ENCODE measurements around the gene ATRAID. TPM values are rescaled to one million over a fixed set of nuclear protein-coding genes. Genes with fewer than 3 reads are reported as not detected.
A peak's percentile ranks its signal among the peaks of the same experiment; 100 is the strongest.

Gene ATRAID
- total RNA-seq, 4 donors from 2014 or later, result 107 to 121 (median 114) TPM

DNA sequence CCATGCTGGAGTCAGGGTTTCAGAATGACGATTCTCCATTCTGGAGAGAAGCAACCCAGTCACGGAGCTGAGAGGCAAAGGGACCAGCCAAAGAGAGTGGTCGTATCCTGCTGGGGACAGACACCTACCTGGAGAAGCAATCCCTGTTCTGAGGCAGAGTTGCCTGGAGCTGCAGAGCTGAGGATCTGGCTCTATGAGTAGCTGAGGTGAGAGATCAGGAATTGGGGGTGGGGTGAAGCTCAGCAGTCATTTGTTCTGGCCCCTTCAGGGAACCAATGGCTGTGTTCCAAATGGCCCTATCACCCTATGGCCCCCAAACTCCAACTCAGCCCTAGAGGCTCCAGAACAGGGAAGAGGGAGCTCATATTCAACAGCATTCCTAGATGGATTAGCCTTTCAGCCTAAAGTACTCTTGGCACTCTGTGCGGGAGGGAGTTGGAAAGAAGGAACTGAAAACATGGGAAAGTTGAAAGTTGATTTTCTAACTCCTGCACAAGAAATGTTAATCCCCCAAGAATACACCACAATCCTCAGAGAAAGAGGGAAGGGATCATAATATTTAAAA is 3.3 kb upstream of the ATRAID start:
- H3K4me3 ChIP-seq (ENCODE audit: low read depth, poor library complexity, severe bottlenecking), result no peak overlapping the region
- 88 to 97% methylated on average over 4 of the region's 4 CpGs for WGBS, 2 donors
- intact Hi-C loops (cut with DNase I; ENCODE audit: low total_unique reads), result no loop called here
- no peak for DNase-seq (ENCODE audit: low spot score in 2 of 2)
- no peak for TF ChIP-seq POLR2A (IDR thresholded peaks at IDR 0.05)
- TF ChIP-seq, protein P1, sequence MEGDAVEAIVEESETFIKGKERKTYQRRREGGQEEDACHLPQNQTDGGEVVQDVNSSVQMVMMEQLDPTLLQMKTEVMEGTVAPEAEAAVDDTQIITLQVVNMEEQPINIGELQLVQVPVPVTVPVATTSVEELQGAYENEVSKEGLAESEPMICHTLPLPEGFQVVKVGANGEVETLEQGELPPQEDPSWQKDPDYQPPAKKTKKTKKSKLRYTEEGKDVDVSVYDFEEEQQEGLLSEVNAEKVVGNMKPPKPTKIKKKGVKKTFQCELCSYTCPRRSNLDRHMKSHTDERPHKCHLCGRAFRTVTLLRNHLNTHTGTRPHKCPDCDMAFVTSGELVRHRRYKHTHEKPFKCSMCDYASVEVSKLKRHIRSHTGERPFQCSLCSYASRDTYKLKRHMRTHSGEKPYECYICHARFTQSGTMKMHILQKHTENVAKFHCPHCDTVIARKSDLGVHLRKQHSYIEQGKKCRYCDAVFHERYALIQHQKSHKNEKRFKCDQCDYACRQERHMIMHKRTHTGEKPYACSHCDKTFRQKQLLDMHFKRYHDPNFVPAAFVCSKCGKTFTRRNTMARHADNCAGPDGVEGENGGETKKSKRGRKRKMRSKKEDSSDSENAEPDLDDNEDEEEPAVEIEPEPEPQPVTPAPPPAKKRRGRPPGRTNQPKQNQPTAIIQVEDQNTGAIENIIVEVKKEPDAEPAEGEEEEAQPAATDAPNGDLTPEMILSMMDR (IDR thresholded peaks at IDR 0.05), result no peak

GRCh38 chr2:27209621-27210401 is 2.0 kb upstream of the ATRAID start:
- WGBS, 2 donors, result 73 to 84% methylated on average over 6 of the region's 6 CpGs
- no peak overlapping the region for H3K4me3 ChIP-seq (ENCODE audit: low read depth, poor library complexity, severe bottlenecking)
- no peak for DNase-seq (ENCODE audit: low spot score in 2 of 2)
- TF ChIP-seq, protein P1 (IDR thresholded peaks at IDR 0.05), result no peak
- TF ChIP-seq POLR2A (IDR thresholded peaks at IDR 0.05), result no peak
- intact Hi-C loops (cut with DNase I; ENCODE audit: low total_unique reads), result no loop called here

GRCh38 chr2:27211241-27211942 is 449 bp upstream of the ATRAID start:
- no peak for TF ChIP-seq POLR2A (IDR thresholded peaks at IDR 0.05)
- TF ChIP-seq, protein P1 (IDR thresholded peaks at IDR 0.05), result no peak
- WGBS, 2 donors, result 2 to 3% methylated on average over 35 to 43 of the region's 48 CpGs
- peak; percentile 25 to 89 for DNase-seq (ENCODE audit: low spot score in 2 of 2)
- intact Hi-C loops (cut with DNase I; ENCODE audit: low total_unique reads), result no loop called here
- peak overlapping the region; percentile 54 for H3K4me3 ChIP-seq (ENCODE audit: low read depth, poor library complexity, severe bottlenecking)

DNA sequence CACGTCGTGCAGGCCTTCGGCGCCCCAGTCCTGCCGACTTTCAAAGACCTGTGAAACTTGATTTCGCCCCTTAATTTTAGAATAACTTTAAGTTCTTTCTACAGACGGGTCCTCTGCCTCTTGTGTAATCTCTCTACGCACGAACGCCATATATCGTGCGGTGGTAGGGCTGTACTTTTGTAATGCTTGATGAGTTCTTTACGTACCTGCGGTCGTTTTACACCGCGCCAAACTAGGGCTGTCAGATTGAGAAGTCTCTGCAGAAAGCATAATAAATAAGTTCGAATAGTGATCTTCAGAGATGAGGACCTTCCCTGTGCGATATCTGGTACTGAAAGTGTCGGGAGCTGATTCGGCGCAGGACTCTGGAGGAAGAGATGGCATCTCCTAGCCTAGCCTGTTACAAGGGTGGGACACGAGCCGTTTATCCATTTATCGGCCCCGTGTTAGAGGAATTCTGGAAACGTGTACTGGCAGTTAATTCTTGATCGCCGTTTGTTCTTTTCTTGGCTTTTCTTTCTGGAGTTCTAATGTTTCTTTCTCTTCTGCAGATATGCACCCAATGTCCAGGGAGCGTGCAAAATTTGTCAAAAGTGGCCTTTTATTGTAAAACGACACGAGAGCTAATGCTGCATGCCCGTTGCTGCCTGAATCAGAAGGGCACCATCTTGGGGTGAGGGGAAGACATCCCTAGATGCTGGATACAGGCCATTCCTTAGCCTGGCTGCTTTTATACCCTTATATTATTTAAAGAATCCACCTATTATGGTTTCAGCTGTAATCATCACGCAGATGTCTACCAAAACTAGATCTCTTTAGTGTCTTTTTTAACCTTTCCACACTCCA is 1.0 kb downstream of the ATRAID start:
- intact Hi-C loops (cut with DNase I; ENCODE audit: low total_unique reads), result no loop called here
- DNase-seq (ENCODE audit: low spot score in 2 of 2), result no peak
- H3K4me3 ChIP-seq (ENCODE audit: low read depth, poor library complexity, severe bottlenecking), result peak overlapping the region; percentile 54
- 6% methylated on average over 34 of the region's 34 CpGs for WGBS, 2 donors
- TF ChIP-seq, protein P1 (IDR thresholded peaks at IDR 0.05), result no peak
- no peak for TF ChIP-seq POLR2A (IDR thresholded peaks at IDR 0.05)

- no peak for DNase-seq (ENCODE audit: low spot score in 2 of 2)
- WGBS, 2 donors, result 81 to 90% methylated on average over 3 of the region's 3 CpGs
- intact Hi-C loops (cut with DNase I; ENCODE audit: low total_unique reads), result no loop called here
- H3K4me3 ChIP-seq (ENCODE audit: low read depth, poor library complexity, severe bottlenecking), result no peak overlapping the region
- TF ChIP-seq, protein P1 (IDR thresholded peaks at IDR 0.05), result no peak
- no peak for TF ChIP-seq POLR2A (IDR thresholded peaks at IDR 0.05)
These were observed 3.1 kb downstream of the ATRAID start for GRCh38 chr2:27214941-27215340.
